Measurements from ENCODE around the gene INPP4B.

INPP4B gene

DNA sequence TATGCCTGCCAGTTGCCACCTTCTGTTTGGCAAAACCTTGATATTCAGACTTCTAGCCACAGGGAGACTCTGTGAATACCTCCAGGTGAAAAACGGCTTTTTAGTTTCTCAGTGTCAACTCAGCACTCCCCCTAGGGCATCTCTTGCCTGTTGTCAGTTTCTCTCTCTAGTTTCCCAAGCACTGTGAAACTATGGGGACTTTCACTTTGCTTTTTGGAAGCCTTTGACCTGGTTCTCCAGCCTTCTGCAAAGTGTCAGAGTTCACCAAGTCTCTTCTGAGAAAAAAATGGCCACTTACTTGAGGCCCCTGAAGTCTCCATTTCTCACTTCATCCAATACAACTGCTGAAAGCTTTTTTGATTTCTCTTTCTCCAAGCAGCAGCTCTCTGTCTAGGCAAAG, 521.5 kb downstream of the INPP4B start:
- TF ChIP-seq, protein P1, sequence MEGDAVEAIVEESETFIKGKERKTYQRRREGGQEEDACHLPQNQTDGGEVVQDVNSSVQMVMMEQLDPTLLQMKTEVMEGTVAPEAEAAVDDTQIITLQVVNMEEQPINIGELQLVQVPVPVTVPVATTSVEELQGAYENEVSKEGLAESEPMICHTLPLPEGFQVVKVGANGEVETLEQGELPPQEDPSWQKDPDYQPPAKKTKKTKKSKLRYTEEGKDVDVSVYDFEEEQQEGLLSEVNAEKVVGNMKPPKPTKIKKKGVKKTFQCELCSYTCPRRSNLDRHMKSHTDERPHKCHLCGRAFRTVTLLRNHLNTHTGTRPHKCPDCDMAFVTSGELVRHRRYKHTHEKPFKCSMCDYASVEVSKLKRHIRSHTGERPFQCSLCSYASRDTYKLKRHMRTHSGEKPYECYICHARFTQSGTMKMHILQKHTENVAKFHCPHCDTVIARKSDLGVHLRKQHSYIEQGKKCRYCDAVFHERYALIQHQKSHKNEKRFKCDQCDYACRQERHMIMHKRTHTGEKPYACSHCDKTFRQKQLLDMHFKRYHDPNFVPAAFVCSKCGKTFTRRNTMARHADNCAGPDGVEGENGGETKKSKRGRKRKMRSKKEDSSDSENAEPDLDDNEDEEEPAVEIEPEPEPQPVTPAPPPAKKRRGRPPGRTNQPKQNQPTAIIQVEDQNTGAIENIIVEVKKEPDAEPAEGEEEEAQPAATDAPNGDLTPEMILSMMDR (IDR thresholded peaks at IDR 0.05; ENCODE audit: insufficient read depth, low read depth, low read length, missing control alignments), result no peak
- no peak overlapping the region for H3K4me3 ChIP-seq (ENCODE audit: low read length)
- DNase-seq (ENCODE audit: low read depth), result no peak

DNA sequence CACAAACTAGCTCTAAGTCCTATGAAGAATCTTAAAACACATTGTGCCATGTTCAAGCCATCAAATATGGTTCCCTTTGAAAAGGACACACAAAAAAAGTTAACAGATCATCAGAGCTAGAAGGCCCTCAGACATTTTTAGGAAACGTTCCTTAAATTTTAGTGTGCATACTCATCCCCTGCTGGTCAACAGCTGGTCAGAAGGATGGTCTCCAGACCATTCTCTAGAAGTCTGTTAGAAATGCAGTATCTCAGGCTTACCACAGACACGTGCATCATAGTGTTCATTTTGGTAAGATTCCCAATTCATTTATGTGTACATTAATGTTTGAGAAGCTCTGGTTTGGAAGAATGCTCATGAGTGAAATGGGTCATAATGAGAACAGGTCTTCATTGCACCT, 523.1 kb downstream of the INPP4B start:
- DNase-seq (ENCODE audit: low read depth), result no peak
- TF ChIP-seq, protein P1 (IDR thresholded peaks at IDR 0.05; ENCODE audit: insufficient read depth, low read depth, low read length, missing control alignments), result no peak
- H3K4me3 ChIP-seq (ENCODE audit: low read length), result no peak overlapping the region

DNA sequence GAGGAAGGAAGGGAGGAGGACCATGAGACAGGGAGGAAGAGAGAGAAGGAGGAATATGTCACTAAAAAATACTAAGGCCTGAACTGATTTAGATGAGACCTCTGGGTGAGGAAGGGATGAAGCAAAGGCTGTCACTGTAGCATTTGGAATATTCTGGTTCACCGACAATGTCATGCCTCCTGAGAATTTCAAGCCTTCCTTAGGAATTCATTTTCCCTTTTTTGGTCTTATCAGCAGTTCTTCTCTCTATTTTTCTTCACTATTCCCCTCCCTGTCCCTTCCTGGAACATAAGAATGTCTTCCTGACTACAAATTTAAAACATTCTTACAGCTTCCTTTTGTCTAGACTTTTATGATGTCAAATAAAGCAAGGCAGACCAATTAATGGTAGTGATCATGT, 527.8 kb downstream of the INPP4B start:
- DNase-seq (ENCODE audit: low read depth), result no peak
- H3K4me3 ChIP-seq (ENCODE audit: low read length), result no peak overlapping the region
- TF ChIP-seq, protein P1 (IDR thresholded peaks at IDR 0.05; ENCODE audit: insufficient read depth, low read depth, low read length, missing control alignments), result no peak

DNA sequence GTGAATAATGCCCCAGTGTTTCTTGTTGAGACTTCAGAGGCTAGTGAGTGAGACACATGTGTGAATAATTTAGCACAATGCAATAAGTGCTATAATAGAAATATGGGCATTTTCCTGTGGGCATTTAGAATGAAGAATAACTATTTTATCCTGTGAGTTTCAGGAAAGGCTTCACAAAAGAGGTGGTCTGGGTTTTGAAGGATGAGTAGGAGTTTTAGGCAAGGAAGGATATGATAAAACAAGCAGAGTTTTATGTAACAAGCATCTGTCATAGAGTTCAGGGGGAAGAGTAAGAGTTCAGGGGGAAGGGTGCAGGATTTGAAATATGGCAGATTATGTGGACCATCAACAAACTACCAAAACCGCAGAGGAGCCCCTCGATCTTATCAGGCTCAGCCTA, 529.2 kb downstream of the INPP4B start:
- TF ChIP-seq, protein P1 (IDR thresholded peaks at IDR 0.05; ENCODE audit: insufficient read depth, low read depth, low read length, missing control alignments), result no peak
- DNase-seq (ENCODE audit: low read depth), result no peak
- no peak overlapping the region for H3K4me3 ChIP-seq (ENCODE audit: low read length)

DNA sequence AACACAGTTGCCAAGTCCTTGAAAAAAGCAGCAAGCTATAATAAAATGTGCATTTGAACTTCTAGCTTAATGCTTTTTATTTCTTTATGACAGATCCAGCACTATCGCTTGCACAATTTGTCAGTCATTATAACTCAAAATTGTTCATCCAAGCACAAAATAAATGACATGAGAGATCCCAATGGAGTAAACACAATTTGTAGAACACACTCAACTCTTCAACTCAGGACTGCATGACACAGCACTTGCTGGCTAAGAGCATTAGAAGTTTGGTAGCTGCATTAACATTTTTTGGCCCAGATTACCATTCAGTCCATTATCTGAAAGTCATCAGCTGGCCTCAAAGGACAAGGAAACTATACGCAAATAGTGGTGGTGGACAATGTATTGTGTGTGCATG, 530.1 kb downstream of the INPP4B start:
- no peak for DNase-seq (ENCODE audit: low read depth)

DNA sequence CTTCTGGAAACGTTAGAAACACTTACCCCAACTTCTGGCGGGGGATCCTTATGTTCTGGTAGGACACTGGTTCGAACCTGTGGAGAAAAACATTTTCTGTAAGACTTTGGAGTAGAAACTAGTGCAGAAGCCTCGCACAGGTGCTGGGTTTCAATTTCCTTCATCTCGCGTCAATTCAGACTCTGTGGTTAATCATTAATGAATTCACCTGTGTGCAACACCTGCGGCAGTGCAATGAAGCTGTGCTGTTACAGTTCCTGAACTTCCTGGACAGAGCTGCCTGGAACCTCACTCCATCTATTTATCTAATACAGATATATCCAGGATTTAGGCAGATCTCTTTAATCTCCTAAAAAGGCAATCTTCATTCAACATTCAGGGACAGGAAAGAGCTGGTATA, 531.4 kb downstream of the INPP4B start:
- DNase-seq (ENCODE audit: low read depth), result no peak
- no peak overlapping the region for H3K4me3 ChIP-seq (ENCODE audit: low read length)
- TF ChIP-seq, protein P1 (IDR thresholded peaks at IDR 0.05; ENCODE audit: insufficient read depth, low read depth, low read length, missing control alignments), result no peak

More for the DNA sequence above, 530.1 kb downstream of the INPP4B start:
- TF ChIP-seq, protein P1 (IDR thresholded peaks at IDR 0.05; ENCODE audit: insufficient read depth, low read depth, low read length, missing control alignments), result no peak
- H3K4me3 ChIP-seq (ENCODE audit: low read length), result no peak overlapping the region

DNA sequence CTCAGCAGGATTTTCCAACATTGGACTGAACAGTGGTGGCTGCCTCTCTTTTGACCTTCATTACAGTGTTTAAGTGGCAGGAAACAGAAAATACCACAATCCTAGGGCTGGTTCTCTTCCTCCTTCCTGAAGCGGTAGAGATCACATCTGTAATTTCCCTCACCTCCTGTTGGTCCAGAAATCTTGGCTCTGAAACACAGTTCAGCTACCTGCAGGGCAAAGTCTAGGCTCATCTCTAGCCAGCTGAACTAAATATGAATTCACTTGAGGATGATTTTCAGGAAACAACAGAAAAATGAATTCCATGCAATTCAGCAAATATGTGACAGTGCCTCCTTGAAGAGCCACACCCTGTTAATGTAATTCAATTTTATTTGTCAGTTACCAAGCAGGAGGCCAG, 531.9 kb downstream of the INPP4B start:
- no peak overlapping the region for H3K4me3 ChIP-seq (ENCODE audit: low read length)
- DNase-seq (ENCODE audit: low read depth), result no peak
- TF ChIP-seq, protein P1 (IDR thresholded peaks at IDR 0.05; ENCODE audit: insufficient read depth, low read depth, low read length, missing control alignments), result no peak
